ENCODE results near the gene CRCP.
A peak's percentile ranks its signal among the peaks of the same experiment; 100 is the strongest.
"Not testable (repeated sequence)": the region's sequence is repeated elsewhere in the genome, so short reads cannot be mapped to it uniquely, and the experiment has no call there.

Gene CRCP

DNA sequence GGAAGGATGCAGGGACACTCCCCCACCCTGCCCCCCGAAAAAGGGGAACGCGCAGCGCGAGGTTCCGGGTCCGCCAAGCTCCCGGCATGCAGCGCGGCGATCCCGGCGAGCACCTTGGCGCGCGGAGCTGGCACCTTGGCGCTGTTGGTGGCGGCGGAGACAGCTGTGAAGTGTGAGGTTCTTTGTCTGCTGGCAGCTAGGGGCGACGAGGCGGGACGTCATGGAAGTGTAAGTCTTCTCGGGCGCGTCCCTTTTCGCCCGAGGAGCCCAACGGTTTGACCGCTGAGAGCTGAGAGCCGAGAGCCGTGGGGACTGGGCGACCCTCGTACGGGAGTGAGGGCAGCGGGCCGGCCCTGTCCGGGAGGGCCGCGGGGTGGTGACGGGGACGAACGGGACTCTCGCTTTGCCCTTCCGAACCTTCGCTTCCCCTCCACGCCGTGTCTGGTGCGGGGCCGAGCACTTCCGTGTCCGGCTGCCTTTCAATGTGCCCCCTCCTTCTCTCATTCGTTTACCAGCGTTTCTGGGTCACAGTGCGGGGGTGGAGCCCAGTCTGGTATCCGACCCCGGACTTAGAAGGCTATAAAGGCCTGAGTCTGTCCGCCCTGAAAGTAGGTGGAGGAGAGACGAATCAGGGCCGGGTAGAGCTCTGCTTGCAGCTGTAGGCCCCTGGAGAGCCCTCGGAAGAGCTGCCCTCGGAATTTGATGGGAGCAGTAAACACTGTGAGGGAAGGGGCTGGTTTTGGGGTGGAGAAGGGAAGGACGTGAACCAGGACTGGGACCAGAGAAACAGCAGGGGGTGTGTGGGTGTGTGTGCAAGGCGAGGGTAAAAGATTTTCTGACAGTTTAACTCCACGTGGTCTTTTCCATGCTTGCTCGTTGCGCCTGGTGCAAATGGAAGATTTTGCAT lies at the start of gene CRCP:
Gene CRCP (plus strand): TSS at position 105 of the 907 bp plus-strand sequence. CDS start 116 bp downstream, at position 221.
- peak; percentile 59 to 75 for DNase-seq (ENCODE audit: low read depth in 2 of 2)

DNA sequence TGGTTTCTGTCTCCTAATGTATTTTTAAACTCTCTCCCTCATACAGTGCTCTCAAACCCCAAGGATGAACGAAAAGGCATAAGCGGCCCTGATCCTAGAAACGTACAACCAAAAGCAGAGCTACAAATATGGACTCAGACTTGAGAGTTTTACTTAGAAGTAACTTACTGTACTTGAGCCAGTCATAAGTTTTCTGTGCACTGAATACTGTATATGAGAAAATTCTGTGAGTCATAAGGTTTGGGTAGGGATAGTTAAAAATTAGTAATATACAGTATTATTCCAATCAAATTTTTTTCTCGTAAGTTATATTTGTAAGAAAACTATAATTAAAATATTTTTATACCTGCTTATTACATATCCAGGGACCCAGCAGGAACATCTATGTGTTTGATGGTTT lies 44.9 kb upstream of the CRCP start:
- no peak for DNase-seq (ENCODE audit: low read depth in 2 of 2)

DNA sequence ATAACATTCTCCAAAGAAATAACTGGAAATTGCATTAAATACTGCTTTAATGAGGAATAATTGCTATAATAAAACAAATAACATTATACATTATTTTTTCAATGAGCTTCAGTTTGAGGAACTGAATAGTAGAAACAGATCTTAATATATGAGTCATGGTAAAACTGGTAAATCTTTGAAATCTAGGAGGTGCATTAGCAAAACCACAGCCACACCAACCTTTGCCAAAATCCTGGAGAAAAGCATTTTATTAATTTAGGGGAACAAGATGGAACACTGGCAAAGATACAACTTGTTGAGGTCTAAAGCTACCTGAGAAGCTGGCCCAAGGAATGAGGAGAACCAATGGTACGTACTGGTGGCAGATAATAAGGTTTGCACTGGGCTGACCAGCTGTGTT lies 44.4 kb upstream of the CRCP start:
- DNase-seq (ENCODE audit: low read depth in 2 of 2) = no peak

GRCh38 chr7:66072208-66072607 lies 42.4 kb upstream of the CRCP start:
- DNase-seq (ENCODE audit: low read depth in 2 of 2) = not testable (repeated sequence)

- DNase-seq (ENCODE audit: low read depth in 2 of 2) = peak; percentile 76 to 90
Measured at GRCh38 chr7:66075590-66076461, 38.8 kb upstream of the CRCP start, which contains the start of gene ASL. Gene ASL (plus strand): TSS chr7:66075819. CDS start chr7:66076082, 263 bp downstream.

GRCh38 chr7:66076462-66077329 lies 38.0 kb upstream of the CRCP start:
- no peak for DNase-seq (ENCODE audit: low read depth in 2 of 2)

GRCh38 chr7:66078067-66078466 lies 36.6 kb upstream of the CRCP start:
- no peak for DNase-seq (ENCODE audit: low read depth in 2 of 2)

GRCh38 chr7:66082083-66082482 lies 32.6 kb upstream of the CRCP start:
- no peak for DNase-seq (ENCODE audit: low read depth in 2 of 2)

DNA sequence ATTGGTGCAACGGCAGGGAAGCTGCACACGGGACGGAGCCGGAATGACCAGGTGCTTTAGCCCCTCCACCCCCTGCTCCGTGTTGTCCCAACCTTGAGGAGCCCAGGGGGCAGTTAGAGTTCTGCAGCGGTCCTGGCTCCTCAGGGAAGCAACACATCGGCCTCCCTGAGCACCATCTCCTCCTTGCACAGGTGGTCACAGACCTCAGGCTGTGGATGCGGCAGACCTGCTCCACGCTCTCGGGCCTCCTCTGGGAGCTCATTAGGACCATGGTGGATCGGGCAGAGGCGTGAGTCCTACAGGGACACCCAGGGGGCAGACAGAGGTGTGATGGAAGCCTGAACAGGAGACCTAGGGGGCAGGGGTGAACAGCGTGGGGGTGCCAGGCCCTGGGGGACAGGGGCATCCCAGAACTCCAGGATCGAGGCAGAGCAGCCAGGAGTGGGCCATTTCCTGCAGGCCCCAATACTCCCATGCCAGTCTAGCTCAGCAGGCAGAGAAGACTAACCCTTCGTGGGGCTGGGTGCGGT lies 31.7 kb upstream of the CRCP start:
- no peak for DNase-seq (ENCODE audit: low read depth in 2 of 2)

GRCh38 chr7:66083677-66084076 lies 31.0 kb upstream of the CRCP start:
- DNase-seq (ENCODE audit: low read depth in 2 of 2) = no peak

GRCh38 chr7:66088861-66089838 lies 25.5 kb upstream of the CRCP start:
- DNase-seq (ENCODE audit: low read depth in 2 of 2) = no peak

DNA sequence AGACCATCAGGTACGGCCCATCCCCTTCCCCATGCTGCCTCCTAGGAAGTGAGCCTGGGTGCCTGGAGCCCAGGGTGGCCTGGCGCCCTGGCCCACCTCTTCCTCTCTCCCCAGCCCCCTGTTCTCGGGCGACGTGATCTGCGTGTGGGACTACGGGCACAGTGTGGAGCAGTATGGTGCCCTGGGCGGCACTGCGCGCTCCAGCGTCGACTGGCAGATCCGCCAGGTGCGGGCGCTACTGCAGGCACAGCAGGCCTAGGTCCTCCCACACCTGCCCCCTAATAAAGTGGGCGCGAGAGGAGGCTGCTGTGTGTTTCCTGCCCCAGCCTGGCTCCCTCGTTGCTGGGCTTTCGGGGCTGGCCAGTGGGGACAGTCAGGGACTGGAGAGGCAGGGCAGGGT lies 22.0 kb upstream of the CRCP start:
- no peak for DNase-seq (ENCODE audit: low read depth in 2 of 2)

DNA sequence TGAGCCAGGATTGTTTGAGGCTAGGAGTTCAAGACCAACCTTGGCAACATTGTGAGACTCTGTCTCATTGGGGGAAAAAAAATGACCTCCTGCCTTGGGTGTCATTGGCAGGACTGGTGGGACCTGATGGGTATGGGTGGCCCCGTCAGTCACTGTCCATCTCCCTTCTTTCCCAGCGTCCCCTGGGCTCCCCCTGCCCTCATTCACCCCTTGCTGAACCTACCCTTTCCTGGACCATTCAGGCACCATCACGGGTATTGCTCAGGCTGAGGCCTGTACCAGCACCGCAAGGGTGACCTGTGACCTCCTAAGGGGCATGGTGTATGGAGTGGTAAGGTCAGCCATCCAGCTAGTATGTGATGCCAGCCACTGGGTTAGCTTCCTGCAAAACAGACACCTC lies 19.6 kb upstream of the CRCP start:
- no peak for DNase-seq (ENCODE audit: low read depth in 2 of 2)

DNA sequence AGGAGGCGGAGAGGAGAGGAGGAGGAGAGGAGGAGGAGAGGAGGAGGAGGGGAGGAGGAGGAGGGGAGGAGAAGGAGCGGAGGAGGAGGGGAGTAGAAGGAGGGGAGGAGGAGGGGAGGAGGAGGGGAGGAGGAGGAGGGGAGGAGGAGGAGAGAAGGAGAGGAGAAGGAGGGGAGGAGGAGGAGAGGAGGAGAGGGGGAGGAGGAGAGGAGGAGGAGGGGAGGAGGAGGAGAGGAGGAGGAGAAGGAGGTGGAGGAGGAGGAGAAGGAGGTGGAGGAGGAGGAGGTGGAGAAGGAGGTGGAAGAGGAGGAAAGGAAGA lies 15.5 kb upstream of the CRCP start:
- DNase-seq (ENCODE audit: low read depth in 2 of 2) = no peak

GRCh38 chr7:66099551-66100407 lies 14.9 kb upstream of the CRCP start:
- DNase-seq (ENCODE audit: low read depth in 2 of 2) = peak in 1 of 2 donors; percentile 17

- no peak for DNase-seq (ENCODE audit: low read depth in 2 of 2)
Measured at GRCh38 chr7:66100408-66101050, 14.1 kb upstream of the CRCP start.

- not testable (repeated sequence) for DNase-seq (ENCODE audit: low read depth in 2 of 2)
Measured at GRCh38 chr7:66102168-66102567, 12.5 kb upstream of the CRCP start.

GRCh38 chr7:66103994-66104393 lies 10.7 kb upstream of the CRCP start:
- DNase-seq (ENCODE audit: low read depth in 2 of 2) = not testable (repeated sequence)

DNA sequence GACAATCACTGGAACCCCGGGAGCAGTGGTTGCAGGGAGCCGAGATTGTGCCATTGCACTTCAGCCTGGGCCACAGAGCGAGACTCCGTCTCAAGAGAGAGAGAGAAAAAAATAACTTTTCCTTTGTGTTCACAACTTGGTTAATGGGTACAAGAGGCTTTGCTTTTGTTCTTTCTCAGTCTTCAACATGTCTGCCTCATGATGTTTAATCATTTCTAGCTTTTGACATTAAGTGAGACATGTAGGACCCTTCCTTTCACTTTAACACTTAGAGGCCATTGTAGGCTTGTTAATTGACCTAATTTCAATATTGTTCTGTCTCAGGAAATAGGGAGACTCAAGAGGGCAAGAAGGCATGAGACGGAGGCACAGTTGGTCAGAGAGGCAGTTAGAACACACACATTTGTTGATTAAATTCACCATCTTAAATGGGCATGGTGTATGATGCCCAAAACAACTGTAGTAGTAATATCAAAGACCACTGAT lies 9.3 kb upstream of the CRCP start:
- DNase-seq (ENCODE audit: low read depth in 2 of 2) = no peak
